Fibroblast of villous mesenchyme (primary cell): ENCODE measurements around the gene TPCN2. TPM values are rescaled to one million over a fixed set of nuclear protein-coding genes. Genes with fewer than 3 reads are reported as not detected.
"Not testable (repeated sequence)": the region's sequence is repeated elsewhere in the genome, so short reads cannot be mapped to it uniquely, and the experiment has no call there.

Source experiments
- DNase-seq: peaks from one replicate; pipeline ENCODE4 v3.0.0-alpha.2; 2010; ENCODE audit warnings: low read depth
- H3K4me3 ChIP-seq: 2 replicates; pipeline ENCODE4 v1.5.1; 2011; ENCODE audit warnings: low read depth, mild to moderate bottlenecking, low read length
- CTCF ChIP-seq: IDR thresholded peaks from 2 replicates; pipeline ENCODE4 v1.5.1; 2012; ENCODE audit warnings: low read depth, mild to moderate bottlenecking, low read length; ENCODE audit not compliant: insufficient read depth
- total RNA-seq: library from RNA; depleted of rRNA; stranded (reverse); fragments of >200 nt; gene quantifications from 2 replicates; pipeline ENCODE4 v1.2.3, GENCODE V29; 2012

Gene TPCN2
- 10.4 and 13.5 TPM in 2 replicates for total RNA-seq

GRCh38 chr11:69048694-69049489 is at the start of gene TPCN2:
TPCN2 (plus strand) TSS chr11:69048932; CDS start chr11:69048998, 66 bp downstream.
- no peak for TF ChIP-seq CTCF
- peak; percentile 97 for DNase-seq
- peak within 1 kb of the TSS; percentile 83 for H3K4me3 ChIP-seq

GRCh38 chr11:68999093-68999747 is 49.5 kb upstream of the TPCN2 start:
- DNase-seq, result no peak
- no peak for TF ChIP-seq CTCF
- no peak overlapping the region for H3K4me3 ChIP-seq

- DNase-seq, H3K4me3 ChIP-seq: not testable (repeated sequence)
Observed at GRCh38 chr11:68999748-69000355, 48.9 kb upstream of the TPCN2 start.

GRCh38 chr11:69000391-69000790 is 48.3 kb upstream of the TPCN2 start:
- no peak for DNase-seq
- H3K4me3 ChIP-seq, result no peak overlapping the region

GRCh38 chr11:69000831-69001242 is 47.9 kb upstream of the TPCN2 start:
- TF ChIP-seq CTCF, result peak; percentile 75
- no peak overlapping the region for H3K4me3 ChIP-seq
- peak; percentile 84 for DNase-seq

More at GRCh38 chr11:69000391-69000790, 48.3 kb upstream of the TPCN2 start:
- no peak for TF ChIP-seq CTCF

- TF ChIP-seq CTCF, result no peak
- no peak overlapping the region for H3K4me3 ChIP-seq
- no peak for DNase-seq
Observed at GRCh38 chr11:69001243-69002081, 47.3 kb upstream of the TPCN2 start.
